GM21528 (cell line): ENCODE measurements around the gene URI1.
A peak's percentile ranks its signal among the peaks of the same experiment; 100 is the strongest.
"Not testable (repeated sequence)": the region's sequence is repeated elsewhere in the genome, so short reads cannot be mapped to it uniquely, and the experiment has no call there.

Experiments used
- ATAC-seq: cut with Tn5 transposase; IDR thresholded peaks from one replicate; pipeline ENCODE4 v1.9.1; 2021; ENCODE audit warnings: mild to moderate bottlenecking, moderate library complexity; ENCODE audit not compliant: unreplicated experiment, low FRiP score

URI1 gene

DNA sequence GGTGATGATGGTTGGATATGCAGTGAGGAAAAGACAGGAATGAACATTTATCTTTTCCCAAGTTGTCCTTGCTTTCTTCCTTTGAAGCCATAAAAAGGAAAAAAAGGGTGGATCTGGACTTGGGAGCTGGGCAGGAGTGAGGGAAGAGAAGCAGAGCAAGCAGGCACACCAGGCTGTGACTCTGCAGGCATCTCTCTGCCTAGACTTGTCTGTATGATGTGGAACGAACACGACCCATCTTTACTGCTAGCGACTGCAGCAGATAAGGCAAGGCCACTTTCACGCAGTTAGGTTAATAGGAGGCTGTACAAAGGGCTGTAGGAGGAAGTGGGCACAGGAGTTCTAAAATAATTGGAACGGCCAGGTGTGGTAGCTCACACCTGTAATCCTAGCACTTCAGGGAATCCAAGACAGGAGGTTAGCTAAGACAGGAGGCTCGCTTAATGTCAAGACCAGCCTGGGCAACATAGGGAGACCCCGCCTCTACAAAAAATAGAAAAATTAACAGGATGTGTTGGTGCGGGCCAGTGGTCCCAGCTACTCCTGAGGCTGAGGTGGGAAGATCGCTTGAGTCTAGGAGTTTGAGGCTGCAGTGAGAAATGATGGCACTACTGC is 961 bp upstream of the URI1 start:
- no peak for ATAC-seq

DNA sequence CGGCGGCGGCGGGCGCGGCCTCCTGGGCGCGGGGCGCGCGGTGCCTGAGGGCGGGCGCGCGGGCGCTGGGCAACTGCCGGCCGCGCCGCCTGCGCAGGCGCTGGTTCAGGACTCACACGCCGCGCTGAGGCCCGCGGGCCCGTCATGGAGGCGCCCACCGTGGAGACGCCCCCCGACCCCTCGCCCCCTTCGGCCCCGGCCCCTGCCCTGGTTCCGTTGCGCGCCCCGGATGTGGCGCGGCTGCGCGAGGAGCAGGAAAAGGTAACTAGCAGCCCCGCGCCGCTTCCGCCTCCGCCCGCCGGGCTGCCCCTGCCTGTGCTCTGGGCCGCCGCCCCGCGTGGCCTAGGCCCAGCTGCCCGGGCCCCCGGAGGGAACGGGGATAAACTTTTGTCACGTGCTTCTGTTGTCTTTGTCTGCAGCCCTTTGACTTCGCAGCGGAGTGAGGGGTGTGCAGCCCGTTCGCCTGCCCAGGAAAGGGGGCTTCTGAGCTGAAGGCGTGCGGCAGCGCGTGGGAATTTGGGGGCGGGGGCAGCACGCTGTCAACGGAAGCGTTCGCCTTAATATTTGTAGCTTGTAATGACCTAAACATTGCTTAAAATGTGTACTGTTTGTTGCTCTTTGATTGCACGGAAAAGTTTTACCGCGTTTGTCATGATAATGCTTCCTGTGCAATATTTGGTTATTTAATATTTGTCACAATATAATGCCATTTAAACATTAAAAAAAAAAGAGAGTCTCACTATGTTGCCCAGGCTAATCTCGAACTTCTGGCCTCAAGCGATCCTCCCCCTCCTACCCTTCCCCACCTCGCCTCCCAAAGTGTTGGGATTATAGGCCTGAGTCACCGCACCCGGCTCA is 594 bp downstream of the URI1 start:
- ATAC-seq = peak; percentile 64

DNA sequence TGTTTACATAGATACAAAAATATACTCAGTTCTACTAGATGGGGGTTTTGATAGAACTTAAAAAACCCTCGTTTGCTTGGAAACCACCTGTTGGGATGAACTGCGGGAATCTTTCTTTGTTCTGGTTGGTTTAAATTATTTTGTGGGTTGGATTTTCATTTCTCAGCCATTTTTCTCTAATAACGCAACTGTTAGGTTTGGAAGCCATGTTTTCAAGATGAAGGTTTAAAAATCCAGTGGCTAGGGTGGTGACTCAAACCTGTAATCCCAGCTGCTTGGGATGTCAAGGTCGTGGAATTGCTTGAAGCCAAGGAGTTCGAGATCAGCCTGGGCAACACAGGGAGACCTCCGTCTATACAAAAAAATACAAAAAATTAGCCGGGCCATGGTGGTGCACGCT is 1.6 kb downstream of the URI1 start:
- ATAC-seq = no peak

DNA sequence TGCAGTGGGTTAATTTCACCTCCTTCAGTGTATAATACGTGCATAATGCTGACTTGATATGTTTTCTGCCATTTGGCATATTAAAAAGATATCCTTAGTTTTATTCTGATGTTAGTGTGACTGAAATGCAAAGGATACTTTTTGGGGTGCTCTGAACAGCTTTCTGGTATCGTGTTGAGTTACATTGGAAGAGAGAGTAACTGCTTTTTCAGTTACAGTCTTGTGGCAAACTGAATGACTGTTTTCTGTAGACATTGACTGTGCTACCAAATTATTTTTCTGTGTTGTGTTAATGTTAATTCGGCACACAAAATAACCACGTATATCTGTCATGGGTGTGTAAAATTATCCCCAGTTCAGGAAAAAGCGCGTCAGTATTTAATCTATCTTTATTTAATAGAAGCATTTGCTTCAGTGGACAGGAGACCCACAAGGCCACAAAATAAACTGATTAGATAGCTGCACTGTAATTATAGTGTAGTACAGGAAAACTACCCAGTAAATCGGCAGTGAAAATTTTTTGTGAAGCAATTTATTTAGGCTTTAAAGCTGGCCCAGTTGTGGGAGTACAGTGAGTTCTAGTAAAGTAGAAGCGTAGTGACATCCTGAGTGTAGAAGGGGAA is 2.5 kb downstream of the URI1 start:
- ATAC-seq = no peak

DNA sequence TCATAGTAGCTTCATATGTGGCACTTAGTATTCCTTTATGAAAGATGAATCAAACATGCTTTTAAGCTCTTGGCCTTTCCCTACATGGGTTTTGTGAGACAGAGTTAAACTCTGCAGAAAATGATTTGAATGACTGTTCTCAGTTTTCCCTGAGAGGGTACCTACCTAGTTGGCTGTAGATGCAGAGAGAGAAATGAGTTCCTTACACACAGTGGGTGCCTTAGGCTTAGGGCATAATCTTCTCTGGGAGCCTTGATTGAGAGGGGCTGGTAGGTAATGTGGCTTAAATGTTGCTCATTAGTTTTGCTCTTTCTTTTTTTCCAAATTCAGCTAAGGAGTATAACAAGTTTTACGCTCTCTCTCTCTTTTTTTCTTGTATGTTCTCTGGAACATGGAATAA is 3.0 kb downstream of the URI1 start:
- no peak for ATAC-seq

DNA sequence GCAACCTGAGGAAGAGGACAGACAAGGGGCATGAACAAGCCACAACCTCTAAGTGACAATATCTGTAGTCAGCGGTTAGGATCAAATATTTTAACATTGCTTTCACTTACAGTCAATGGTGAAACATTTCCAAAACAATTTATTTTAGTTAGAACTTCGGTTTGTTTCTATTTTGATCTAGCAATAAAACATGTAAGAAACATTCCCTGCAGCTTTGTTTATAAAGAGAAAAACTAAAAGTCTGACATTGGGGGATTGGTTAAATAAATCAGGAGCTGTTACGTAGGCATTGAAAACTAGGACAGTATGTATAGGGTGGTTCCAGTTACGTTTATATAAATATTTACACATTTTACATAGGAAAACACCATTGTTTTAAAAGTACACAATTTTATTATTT is 3.4 kb downstream of the URI1 start:
- no peak for ATAC-seq

DNA sequence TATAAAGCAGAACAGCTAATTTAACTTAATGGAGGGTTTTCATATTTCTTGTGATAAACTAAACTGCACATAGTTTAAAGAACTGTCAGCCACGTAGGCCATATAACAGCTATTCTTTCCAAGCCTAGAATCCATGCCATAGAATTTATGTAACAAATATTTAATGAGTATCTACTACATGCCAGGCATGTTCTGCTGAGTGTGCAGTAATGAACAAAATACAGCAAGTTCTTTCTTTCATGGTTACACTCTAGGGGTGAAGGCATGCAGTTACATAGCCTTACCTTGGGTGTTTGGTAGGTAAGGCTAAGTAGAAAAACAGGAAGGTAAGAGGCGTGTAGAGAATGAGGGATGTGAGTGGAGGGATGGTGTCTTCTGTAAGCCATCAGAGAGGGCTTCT is 4.6 kb downstream of the URI1 start:
- no peak for ATAC-seq

DNA sequence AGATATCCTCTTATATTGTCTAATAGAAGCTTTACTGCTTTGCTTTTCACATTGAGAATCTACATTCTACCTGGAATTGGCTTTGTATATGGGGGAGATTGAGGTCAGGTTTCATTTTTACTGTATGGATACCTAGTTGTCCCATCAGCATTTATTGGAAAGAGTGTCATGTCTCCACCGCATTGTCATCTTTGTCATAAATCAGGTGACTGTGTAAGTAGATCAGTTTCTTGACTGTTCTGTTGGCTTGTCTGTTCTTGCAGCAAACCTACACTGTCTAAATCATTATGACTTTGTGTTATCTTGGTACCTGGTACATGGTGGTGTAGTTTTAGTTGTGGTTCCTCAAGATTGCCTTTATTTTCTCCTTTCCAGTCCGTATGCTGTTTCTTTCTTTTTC is 5.8 kb downstream of the URI1 start:
- ATAC-seq = no peak

DNA sequence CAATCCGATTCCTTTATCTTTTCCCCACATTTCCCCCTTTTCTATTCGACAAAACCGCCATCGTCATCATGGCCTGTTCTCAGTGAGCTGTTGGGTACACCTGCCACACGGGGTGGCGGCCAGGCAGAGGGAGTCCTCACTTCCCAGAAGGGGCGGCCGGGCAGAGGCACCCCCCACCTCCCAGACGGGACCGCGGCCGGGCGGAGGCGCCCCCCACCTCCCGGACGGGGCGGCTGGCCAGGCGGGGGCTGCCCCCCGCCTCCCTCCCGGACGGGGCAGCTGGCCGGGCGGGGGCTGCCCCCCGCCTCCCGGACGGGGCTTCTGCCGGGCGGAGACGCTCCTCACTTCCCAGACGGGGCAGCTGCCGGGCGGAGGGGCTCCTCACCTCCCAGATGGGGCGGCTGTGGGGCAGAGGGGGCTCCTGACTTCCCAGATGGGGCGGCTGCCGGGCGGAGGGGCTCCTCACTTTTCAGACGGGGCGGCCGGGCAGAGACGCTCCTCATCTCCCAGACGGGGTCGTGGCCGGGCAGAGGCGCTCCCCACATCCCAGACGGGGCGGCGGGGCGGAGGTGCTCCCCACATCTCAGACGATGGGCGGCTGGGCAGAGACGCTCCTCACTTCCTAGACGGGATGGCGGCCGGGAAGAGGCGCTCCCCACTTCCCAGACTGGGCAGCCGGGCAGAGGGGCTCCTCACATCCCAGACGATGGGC is 6.9 kb downstream of the URI1 start:
- ATAC-seq = not testable (repeated sequence)

DNA sequence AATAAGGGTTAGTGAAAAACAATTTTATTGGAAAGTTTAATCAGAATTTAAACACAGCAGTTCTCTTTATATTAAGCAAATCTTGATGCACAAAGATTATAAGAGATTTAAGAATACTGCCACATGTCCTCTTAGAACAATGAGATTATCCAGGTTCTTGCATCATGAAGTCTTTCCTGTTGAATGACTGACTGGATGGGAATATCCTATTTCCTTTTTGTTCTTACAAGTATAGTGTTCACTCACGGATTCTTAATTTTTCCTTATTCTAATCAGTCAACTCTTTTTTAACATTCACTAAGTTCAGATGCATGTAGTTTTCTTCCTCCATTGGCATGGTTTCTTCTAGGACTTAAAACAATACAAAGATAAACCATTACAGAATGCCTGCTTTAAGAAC is 10.1 kb downstream of the URI1 start:
- no peak for ATAC-seq

DNA sequence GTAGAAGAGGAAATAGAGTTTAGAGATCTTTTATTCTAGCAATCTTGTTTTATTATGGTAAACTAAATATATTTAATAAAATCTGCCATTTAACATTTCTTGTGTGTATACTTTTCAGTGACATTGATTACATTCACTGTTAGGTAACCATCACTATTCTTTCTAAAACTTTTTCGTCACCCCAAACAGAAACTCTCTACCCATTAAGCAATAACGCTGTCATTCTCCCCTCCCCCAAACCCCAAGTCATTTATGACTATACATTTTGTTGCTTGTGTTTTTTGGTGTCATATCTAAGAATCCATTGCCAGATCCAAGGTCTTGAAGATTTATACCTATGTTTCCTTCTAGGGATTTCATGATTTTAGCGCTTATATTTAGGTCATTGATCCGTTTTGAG is 10.6 kb downstream of the URI1 start:
- ATAC-seq = no peak

DNA sequence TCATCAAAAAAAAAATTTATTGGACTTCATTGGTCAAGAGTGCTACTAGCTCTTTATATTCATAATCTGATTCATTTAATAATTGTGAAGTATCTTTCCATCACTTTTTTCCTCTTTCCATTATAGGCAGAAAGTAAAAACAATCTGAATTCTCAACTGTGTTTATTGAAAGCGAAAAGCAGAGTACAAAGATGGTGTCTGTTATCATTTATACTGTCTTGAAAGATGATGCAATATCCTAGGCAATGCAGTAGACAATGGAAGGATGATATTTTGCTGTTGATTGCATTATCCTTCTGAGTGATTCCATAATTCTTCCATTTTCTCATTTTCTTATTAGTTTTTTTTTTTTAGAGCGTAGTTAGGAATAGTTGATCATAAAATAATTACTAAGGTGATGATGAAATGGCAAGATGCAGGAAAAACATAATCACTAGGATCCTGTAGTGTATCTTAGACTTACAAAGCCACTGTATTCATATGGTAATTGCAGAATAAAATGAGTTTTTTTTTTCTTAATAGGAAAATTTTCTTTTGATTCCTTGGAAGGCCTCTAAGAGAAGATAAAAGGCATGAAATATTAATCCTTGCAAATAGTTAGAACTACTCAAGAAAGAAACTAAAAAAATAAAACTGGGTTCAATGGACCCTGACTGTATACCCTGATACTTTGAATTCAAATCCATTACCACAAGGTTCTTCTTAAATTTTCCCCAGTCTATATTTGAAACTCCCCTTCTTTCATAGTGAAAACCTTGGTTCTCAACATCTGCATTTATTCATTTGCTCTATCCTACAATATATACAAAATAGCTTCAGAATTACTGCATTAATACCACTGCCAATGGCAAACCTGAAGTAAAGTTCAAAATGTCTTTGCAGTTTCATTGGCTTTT is 11.6 kb downstream of the URI1 start:
- ATAC-seq = no peak

DNA sequence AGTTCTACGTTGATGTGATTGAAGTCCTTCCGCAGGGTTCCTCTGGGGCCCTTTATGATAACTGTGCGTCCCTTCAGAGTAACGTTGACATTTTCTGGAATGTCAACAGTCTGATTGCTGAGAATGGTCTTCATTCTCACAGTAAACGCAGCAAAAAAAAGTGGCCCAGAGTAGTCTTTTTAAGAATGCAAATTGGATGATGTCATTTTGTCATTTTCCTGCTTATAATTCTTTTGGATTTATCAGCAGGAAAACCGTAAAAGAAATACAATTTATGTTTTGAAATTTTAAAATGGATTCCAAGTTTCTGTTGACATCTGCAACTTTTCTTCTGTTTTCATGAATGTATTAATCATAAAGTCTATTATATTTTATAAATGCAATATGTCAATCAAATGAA is 14.8 kb downstream of the URI1 start:
- no peak for ATAC-seq

DNA sequence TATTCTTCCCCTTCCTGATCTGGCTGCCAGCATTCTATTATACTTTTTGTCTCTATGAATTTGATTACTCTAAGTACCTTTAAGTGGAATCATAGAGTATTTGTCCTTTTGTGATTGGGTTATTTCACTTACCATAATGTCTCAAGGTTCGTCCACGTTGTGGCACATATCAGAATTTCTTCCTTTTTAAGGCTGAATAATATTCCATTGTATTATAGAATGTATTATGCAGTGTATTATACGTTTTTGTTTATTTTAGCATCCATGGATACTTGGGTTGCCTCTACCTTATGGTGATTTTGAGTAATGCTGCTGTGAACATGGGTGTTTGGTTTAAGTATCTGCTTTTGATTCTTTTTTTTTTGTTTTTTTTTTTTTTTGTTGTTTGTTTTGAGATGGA is 19.3 kb downstream of the URI1 start:
- ATAC-seq = no peak

DNA sequence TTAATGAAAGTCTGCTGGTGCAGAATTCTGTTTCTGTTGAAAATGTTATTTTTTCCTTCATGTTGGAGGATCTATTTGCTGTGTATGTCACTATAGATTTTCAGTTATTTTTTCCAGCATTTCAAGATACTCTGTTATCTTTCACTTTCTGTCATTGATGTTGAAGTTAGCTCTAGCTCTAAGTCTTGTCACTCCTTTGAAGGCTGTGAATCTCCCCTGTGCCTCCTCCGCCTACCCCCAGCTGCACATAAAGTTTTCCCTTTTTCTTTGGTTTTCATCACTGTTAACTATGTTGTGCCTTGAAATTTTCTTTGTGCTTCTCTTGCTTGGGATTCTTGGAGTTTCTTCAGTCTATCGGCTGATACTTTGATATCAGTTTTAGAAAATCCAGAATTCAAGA is 20.8 kb downstream of the URI1 start:
- no peak for ATAC-seq

DNA sequence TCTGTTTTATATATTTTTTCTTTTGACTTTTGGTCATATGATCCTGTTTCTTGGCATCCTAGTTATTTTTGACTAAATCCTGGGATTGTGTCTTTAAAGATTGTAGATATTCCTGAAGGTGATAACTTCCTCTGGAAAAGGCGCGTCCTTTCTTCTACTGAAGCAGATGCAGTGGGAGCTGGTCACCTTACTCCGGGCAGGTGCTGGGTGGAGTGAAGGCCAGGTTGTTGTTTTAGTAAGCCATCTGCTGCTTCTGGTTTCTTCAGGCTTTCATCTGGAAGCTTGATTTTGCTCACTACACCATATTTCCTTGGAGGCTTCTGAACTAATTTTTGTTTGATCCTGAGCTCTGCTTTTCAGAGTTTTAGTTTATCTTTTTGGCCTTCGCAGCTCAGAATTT is 21.5 kb downstream of the URI1 start:
- ATAC-seq = no peak

DNA sequence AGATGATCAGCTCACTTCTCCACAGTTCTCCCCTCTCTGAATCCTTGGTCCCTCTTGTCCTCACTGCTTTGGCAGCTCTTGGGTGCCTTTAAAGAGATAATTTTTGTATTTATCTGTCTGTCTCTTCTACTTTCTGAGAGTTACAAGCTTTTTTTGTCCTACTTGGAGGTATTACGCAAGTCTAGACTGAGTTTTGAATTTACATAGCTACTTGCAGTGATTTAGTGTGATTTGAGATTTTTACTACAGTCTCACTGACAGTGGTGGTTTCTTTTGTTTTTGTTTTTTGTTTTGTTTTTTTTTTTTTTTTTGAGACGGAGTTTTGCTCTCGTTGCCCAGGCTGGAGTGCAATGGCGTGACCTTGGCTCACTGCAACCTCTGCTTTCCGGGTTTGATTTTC is 22.1 kb downstream of the URI1 start:
- ATAC-seq = no peak

DNA sequence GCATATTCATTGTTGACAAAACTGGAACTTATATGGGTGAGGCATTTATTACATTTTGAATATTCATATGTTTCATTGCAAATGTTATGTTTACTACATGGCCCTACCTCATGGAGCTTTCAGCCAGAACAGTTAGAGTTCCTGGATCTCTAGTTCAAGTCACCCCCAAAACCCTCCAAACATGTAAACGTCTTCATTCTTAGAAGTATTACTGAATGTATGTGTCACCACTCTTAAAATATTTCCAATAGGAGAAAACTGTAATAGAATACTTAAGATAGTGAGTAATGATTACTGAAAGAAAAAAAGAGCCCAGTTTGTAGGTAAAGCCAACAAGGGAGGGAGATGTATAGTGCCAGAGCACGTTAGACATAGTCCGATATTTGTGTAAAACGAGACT is 23.5 kb downstream of the URI1 start:
- no peak for ATAC-seq

DNA sequence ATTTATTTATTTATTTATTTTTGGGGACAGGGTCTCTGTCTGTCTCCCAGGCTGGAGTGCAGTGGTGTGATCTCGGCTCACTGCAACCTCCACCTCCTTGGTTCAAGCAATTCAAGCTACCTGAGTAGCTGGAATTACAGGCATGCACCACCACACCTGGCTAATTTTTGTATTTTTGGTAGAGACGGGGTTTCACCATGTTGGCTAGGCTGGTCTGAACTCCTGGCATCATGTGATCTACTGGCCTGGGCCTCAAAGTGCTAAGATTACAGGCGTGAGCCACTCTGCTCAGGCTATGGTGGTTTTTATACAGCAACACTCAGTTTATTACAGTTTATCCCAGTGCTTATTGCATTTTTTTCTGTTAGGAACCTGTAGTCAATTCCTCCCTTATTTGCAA is 24.1 kb downstream of the URI1 start:
- ATAC-seq = not testable (repeated sequence)

DNA sequence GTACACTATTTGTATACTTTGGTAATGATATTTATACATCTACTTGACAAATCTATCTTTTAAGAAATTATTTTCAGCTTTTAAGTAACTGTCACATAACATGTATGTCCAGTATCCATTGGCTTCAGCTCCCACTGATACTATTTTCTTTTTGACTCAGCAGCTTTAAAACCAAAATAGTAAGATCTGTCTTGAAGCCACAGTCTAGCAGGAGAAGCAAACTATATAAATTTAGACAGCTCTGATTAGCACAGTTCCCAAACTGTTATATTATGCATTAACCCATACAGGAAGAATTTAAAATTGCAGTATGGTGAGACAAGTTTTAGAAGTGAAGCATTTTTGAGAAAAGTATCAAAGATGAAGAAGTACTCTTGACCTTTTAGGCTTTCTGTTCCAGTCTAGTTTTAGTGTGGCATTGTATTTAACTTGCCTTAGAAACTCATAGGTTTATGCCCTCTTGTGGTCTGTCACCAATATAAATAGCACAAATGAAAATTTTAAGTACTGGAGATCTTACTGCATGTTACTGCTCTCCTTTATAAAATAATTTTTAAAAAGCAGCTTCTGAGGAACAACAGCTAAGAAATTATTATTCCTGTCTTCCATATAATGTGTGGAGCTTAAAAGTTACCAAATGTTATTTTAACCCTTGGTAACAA is 24.7 kb downstream of the URI1 start:
- ATAC-seq = no peak
